OCI-LY7 (cell line): Measurements from ENCODE around the gene RPRD2.

ENCODE experiments used
- CTCF ChIP-seq: fragments of 200-600 bp; sonication (generic); conservative IDR thresholded peaks from 2 replicates; pipeline ENCODE4 v1.5.1; 2014; ENCODE audit warnings: mild to moderate bottlenecking, antibody characterized with exemption, low read length, moderate library complexity, mixed read lengths
- EZH2phosphoT487 ChIP-seq: fragments of 200-600 bp; sonication (generic); IDR thresholded peaks from 2 replicates; pipeline ENCODE4 v1.6.1; 2018; ENCODE audit warnings: low read depth, borderline replicate concordance, mild to moderate bottlenecking, mixed run types, antibody characterized with exemption, low read length, moderate library complexity, mixed read lengths

GRCh38 chr1:150406483-150406882, 42.5 kb downstream of the RPRD2 start:
- no peak for TF ChIP-seq CTCF
- TF ChIP-seq EZH2phosphoT487: no peak
